HCT116 (cell line): ENCODE results near the gene BRS3.

Source experiments
- TF ChIP-seq, protein P1 (sequence below), 3 experiments: fragments of 200-600 bp in 1 of 3; sonication (generic) in 1 of 3; IDR thresholded peaks in 2 of 3; conservative IDR thresholded peaks in 1 of 3; 2 replicates each; pipeline ENCODE4 v1.5.1; 2012 to 2017; ENCODE audit warnings: low read depth in 2 of 3, low read length in 2 of 3, antibody characterized with exemption in 1 of 3, borderline replicate concordance in 1 of 3, control low read depth in 1 of 3, mild to moderate bottlenecking in 1 of 3, mixed read lengths in 1 of 3, mixed run types in 1 of 3, moderate library complexity in 1 of 3; ENCODE audit not compliant: insufficient read depth in 1 of 3
- TF ChIP-seq, protein P2 (sequence below): IDR thresholded peaks from 2 replicates; pipeline ENCODE4 v1.6.1; 2012; ENCODE audit warnings: low read depth

DNA sequence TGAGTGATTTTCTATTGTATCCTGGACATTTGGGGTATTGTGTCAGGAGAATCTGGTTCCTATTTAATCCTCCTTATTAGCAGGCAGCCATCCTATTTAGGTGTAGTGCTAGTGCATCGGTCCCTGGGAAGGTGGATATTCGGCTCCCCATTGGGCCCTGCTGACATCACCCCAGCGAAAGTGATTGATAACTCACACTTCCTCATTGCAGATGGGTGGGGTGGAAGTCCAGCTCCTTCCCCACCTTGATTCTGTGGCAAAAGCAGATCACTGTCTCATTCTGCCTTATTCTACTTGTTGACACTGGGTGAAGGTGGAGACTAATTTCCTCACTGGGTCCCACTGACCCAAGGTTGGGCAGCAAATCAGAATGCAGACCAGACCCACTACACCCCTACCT, 23.2 kb upstream of the BRS3 start:
- TF ChIP-seq, protein P1, sequence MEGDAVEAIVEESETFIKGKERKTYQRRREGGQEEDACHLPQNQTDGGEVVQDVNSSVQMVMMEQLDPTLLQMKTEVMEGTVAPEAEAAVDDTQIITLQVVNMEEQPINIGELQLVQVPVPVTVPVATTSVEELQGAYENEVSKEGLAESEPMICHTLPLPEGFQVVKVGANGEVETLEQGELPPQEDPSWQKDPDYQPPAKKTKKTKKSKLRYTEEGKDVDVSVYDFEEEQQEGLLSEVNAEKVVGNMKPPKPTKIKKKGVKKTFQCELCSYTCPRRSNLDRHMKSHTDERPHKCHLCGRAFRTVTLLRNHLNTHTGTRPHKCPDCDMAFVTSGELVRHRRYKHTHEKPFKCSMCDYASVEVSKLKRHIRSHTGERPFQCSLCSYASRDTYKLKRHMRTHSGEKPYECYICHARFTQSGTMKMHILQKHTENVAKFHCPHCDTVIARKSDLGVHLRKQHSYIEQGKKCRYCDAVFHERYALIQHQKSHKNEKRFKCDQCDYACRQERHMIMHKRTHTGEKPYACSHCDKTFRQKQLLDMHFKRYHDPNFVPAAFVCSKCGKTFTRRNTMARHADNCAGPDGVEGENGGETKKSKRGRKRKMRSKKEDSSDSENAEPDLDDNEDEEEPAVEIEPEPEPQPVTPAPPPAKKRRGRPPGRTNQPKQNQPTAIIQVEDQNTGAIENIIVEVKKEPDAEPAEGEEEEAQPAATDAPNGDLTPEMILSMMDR (IDR thresholded peaks at IDR 0.05 in 2 of 3, conservative IDR thresholded peaks at IDR 0.05 in 1 of 3; ENCODE audit: borderline replicate concordance in 1 of 3, insufficient read depth in 1 of 3, low read depth in 2 of 3, low read length in 2 of 3), result no peak
- TF ChIP-seq, protein P2, sequence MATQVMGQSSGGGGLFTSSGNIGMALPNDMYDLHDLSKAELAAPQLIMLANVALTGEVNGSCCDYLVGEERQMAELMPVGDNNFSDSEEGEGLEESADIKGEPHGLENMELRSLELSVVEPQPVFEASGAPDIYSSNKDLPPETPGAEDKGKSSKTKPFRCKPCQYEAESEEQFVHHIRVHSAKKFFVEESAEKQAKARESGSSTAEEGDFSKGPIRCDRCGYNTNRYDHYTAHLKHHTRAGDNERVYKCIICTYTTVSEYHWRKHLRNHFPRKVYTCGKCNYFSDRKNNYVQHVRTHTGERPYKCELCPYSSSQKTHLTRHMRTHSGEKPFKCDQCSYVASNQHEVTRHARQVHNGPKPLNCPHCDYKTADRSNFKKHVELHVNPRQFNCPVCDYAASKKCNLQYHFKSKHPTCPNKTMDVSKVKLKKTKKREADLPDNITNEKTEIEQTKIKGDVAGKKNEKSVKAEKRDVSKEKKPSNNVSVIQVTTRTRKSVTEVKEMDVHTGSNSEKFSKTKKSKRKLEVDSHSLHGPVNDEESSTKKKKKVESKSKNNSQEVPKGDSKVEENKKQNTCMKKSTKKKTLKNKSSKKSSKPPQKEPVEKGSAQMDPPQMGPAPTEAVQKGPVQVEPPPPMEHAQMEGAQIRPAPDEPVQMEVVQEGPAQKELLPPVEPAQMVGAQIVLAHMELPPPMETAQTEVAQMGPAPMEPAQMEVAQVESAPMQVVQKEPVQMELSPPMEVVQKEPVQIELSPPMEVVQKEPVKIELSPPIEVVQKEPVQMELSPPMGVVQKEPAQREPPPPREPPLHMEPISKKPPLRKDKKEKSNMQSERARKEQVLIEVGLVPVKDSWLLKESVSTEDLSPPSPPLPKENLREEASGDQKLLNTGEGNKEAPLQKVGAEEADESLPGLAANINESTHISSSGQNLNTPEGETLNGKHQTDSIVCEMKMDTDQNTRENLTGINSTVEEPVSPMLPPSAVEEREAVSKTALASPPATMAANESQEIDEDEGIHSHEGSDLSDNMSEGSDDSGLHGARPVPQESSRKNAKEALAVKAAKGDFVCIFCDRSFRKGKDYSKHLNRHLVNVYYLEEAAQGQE, result no peak
